Astrocyte of the hippocampus (primary cell): ENCODE measurements around the gene PRTFDC1.
"Not testable (repeated sequence)": the region's sequence is repeated elsewhere in the genome, so short reads cannot be mapped to it uniquely, and the experiment has no call there.

Source experiments
- DNase-seq: peaks from one replicate; pipeline ENCODE4 v3.0.0; 2011; ENCODE audit warnings: low read depth, low spot score

Gene PRTFDC1

GRCh38 chr10:24952143-24952706 lies at the start of gene PRTFDC1:
Gene PRTFDC1, minus strand, starts transcription at chr10:24952606. Its CDS starts 31 bp downstream, at chr10:24952575.
- peak; percentile 66 for DNase-seq

DNA sequence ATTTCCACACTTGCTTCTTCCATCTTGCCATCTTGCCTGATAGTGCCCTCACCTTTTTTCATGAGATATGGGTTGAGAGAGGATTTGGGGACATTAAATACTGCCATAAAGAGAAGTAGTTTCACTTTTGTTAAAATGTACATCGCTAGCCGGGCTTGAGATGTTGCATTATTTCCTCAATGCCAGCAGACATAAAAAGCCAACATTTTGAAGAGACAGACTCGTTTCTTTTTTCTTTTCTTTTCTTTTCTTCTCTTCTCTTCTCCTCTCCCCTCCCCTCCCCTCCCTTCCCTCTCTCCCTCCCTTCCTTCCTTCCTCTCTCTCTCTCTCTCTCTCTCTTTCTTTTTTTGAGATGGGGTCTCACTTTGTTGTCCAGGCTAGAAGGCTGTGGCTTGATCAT lies 45.6 kb upstream of the PRTFDC1 start:
- DNase-seq: no peak

- no peak for DNase-seq
Observed at GRCh38 chr10:24995072-24995471, 42.7 kb upstream of the PRTFDC1 start.

- DNase-seq: no peak
Observed at GRCh38 chr10:24993237-24993958, 41.0 kb upstream of the PRTFDC1 start.

DNA sequence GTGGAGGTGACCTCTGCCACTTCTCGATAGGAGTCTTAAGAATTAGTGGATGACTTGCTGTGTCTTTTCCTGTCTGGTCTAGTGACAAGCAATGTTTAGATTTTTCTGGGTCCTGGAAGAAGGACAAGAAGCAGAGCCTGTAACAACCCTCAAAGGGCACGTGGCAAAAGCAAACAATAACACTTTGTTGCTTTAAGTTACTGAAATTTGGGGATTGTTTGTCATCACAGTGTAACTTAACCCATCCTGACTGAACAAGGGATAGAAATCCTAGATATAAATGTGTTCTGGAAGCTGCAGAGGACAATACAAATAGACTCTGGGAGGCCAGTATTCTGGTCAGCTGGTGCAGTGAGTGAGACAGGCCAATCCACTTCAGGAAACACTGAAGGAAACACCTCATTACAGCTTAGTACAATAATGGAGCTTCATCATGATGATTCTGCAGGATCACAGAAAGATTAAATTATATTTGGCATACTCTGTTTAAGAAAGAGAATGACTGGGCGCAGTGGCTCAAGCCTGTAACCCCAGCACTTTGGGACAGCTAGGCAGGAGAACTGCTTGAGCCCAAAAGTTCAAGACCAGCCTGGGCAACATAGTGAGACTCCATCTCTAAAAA lies 40.2 kb upstream of the PRTFDC1 start:
- DNase-seq: no peak

GRCh38 chr10:24991298-24991697 lies 38.9 kb upstream of the PRTFDC1 start:
- DNase-seq: no peak

GRCh38 chr10:24989867-24990266 lies 37.5 kb upstream of the PRTFDC1 start:
- DNase-seq: no peak

DNA sequence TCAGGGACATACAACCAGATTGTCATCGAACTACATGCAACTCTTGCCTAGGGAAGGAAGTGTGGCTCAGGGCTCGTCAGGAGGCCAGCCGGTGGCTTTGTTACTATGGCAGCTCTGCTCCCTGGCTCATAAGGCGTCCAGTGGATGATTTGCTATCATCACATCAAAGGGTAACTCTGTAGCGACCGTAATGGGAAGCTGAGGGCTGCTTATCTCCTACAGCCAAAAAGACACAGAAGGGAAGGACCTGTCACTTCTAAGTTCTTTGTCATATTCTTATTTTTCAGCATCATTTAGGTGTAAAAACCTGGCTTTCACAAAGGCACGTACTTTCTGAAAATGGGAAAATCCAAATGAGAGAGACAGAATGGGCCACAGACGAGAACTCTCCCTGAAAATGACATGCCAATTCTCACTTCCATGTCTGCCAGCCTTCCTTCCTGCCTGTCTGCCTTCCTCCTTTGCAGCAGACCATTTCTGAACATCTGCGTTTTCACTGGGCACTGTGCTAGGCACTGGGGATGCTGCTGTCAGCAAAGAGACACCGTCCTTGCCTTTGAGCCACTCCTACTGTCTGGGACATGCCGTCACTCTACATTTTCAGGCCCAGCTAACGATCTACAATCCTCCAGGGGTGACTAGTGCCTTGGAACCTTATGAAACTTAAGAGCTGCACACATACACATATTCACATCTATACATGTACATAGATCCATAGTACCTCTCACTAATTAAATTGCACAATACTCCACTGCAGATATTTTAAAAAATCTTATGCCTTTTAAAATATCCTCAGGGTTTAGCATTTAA lies 36.6 kb upstream of the PRTFDC1 start:
- no peak for DNase-seq

- DNase-seq: no peak
Observed at GRCh38 chr10:24984906-24985305, 32.5 kb upstream of the PRTFDC1 start.

- no peak for DNase-seq
Observed at GRCh38 chr10:24983946-24984345, 31.5 kb upstream of the PRTFDC1 start.

DNA sequence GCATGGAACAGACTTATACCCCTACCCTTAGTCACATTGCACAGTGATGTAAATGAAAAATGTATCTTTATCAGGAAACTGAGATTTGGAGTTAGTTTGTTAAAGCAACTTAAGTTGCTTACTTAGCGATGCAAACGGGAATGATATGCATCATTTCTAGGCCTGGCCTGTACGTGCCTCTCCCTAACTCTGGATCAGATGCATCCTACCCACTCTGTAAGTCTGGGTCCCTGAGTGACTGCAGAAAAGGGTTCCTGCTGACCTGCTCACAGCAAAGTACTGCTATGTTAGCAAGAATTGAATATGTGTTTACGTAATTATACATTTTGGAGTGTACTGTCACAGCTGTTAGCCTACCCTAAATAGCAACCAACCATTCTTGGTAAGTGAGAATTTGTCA lies 30.7 kb upstream of the PRTFDC1 start:
- no peak for DNase-seq

GRCh38 chr10:24982319-24983112 lies 30.1 kb upstream of the PRTFDC1 start:
- DNase-seq: no peak

DNA sequence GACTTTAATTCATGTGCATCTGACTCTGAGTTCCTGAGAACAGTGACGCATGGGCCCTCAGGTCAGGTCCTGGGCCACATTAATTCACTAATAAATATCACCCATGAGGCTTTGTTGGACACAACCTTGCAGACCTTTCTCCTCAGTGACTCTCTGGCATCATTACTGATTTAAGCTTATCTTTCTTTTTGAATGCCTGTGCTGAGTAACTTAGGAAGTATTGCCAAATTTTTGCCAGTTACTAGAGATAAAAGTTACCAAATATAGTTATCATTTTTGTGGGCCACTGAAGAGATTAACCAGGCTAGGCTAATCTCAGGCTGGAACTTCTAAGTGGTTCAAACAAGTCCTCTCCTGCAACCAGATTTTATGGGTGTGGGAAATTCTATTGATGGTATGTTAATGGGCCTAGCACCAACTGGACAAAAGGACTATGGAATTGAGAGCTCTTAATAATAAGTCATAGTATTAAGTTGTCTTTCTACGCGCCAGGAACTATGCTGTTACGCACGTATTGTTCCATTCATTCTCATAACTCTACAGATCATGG lies 28.8 kb upstream of the PRTFDC1 start:
- peak; percentile 17 for DNase-seq

DNA sequence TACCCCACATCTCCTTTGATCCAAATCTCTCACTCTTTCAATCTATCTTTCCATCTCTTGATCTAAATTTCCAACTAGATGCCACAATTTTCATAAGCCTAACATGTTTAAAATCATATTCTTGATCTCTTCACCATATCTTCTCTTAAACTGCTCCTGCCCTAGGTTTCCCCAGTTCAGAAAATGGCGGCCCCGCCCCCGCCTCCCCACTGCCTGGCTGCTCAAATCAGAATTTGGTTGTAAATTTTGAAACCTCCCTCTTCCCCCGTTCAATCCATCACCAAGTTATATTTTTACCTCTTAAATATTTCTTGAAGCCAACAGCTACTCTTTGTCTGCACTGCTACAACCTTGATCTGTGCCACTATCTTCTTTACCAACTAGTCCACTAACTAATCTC lies 27.3 kb upstream of the PRTFDC1 start:
- no peak for DNase-seq

DNA sequence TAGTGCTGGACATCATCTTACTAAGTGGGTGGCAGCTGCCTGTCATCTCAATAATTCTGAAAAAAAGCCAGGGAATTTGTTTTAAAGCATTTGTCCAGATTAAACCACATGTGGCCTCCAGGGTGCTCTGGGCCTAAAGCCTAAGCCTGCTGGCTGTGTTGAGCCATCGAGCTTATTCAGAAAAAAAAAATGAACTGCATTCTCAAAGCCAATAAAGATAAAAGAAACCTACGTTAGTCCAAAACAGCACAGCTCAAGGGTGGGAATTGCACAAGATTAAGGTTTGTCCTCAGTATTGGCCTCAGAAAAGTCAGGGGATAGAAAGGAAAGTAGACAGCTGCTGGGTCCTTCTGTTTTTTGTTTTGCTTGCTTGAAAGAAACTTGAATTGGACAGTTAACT lies 22.6 kb upstream of the PRTFDC1 start:
- DNase-seq: peak; percentile 55

GRCh38 chr10:24973163-24973562 lies 20.8 kb upstream of the PRTFDC1 start:
- no peak for DNase-seq

- no peak for DNase-seq
Observed at GRCh38 chr10:24971374-24971773, 19.0 kb upstream of the PRTFDC1 start.

- no peak for DNase-seq
Observed at GRCh38 chr10:24969841-24970281, 17.5 kb upstream of the PRTFDC1 start.

- not testable (repeated sequence) for DNase-seq
Observed at GRCh38 chr10:24968951-24969350, 16.5 kb upstream of the PRTFDC1 start.

DNA sequence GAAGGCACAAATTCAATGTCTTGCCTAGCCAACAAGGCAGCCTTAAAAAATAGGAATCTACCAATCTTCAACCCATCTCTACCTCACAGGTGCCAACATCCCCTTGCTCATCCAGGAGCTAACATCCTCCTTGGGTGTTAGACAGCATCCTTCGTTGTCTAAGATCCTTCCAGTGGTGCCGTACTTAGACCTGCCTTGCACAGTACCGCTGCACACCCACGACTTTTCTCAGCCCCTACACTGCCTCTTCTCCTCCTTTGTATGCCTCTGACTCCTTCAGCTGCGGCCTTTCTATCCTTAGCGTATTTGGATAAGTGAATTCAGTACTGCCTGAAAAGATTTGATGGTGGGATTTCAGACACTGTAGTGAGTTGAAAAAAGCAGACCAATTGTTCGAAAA lies 15.9 kb upstream of the PRTFDC1 start:
- DNase-seq: no peak

GRCh38 chr10:24966962-24967481 lies 14.6 kb upstream of the PRTFDC1 start:
- DNase-seq: no peak
